SK-N-SH treated with all-trans-retinoic acid at 6 μM for 48 hours (cell line): Measurements from ENCODE around the gene TOMM7.

Source experiments
- ATAC-seq: fragments of 200-7000 bp; cut with Tn5 transposase; 3 replicates; pipeline ENCODE4 v1.9.1; 2020; ENCODE audit warnings: mild to moderate bottlenecking, moderate library complexity
- ARNTL ChIP-seq: fragments of 450-650 bp; formaldehyde crosslinking; IDR thresholded peaks from 2 replicates; pipeline ENCODE4 v1.5.0; 2020; ENCODE audit warnings: low read depth, mild to moderate bottlenecking, moderate library complexity, borderline replicate concordance
- BACH2 ChIP-seq: fragments of 250-450 bp; sonication (Bioruptor Pico); IDR thresholded peaks from 2 replicates; pipeline ENCODE4 v1.9.0; 2021; ENCODE audit warnings: mild to moderate bottlenecking, borderline replicate concordance
- CSDC2 ChIP-seq: fragments of 250-450 bp; sonication (Bioruptor Pico); IDR thresholded peaks from 2 replicates; pipeline ENCODE4 v1.5.0; 2020; ENCODE audit warnings: mild to moderate bottlenecking, moderate library complexity
- ESRRG ChIP-seq: fragments of 250-450 bp; sonication (Bioruptor Pico); IDR thresholded peaks from 2 replicates; pipeline ENCODE4 v1.6.1; 2021; ENCODE audit warnings: mild to moderate bottlenecking
- GLIS3 ChIP-seq: fragments of 250-450 bp; sonication (Bioruptor Pico); IDR thresholded peaks from 2 replicates; pipeline ENCODE4 v1.5.0; 2020; ENCODE audit warnings: mild to moderate bottlenecking, moderate library complexity
- ISL1 ChIP-seq: fragments of 250-450 bp; sonication (Bioruptor Pico); IDR thresholded peaks from 2 replicates; pipeline ENCODE4 v2.1.2; 2022; ENCODE audit warnings: mild to moderate bottlenecking, moderate library complexity
- PPARA ChIP-seq: fragments of 250-450 bp; sonication (Bioruptor Pico); IDR thresholded peaks from 2 replicates; pipeline ENCODE4 v1.5.0; 2020; ENCODE audit warnings: mild to moderate bottlenecking, borderline replicate concordance
- SNAI2 ChIP-seq: fragments of 250-450 bp; sonication (Bioruptor Pico); IDR thresholded peaks from 2 replicates; pipeline ENCODE4 v1.5.0; 2020; ENCODE audit warnings: mild to moderate bottlenecking, moderate library complexity
- TCF4 ChIP-seq: fragments of 250-450 bp; sonication (Bioruptor Pico); IDR thresholded peaks from 2 replicates; pipeline ENCODE4 v1.8.0; 2021; ENCODE audit warnings: mild to moderate bottlenecking, moderate library complexity, borderline replicate concordance
- TOX ChIP-seq: fragments of 250-450 bp; sonication (Bioruptor Pico); IDR thresholded peaks from 2 replicates; pipeline ENCODE4 v1.8.0; 2021; ENCODE audit warnings: mild to moderate bottlenecking, moderate library complexity, borderline replicate concordance
- ZC3H10 ChIP-seq: fragments of 250-450 bp; sonication (Bioruptor Pico); IDR thresholded peaks from 2 replicates; pipeline ENCODE4 v1.5.1; 2021; ENCODE audit warnings: mild to moderate bottlenecking, moderate library complexity
- ZFP3 ChIP-seq: fragments of 250-450 bp; sonication (Bioruptor Pico); IDR thresholded peaks from 2 replicates; pipeline ENCODE4 v1.5.0; 2020; ENCODE audit warnings: mild to moderate bottlenecking, moderate library complexity
- ZFP30 ChIP-seq: fragments of 450-650 bp; formaldehyde crosslinking; IDR thresholded peaks from 2 replicates; pipeline ENCODE4 v1.5.0; 2022; ENCODE audit warnings: mild to moderate bottlenecking, moderate library complexity
- ZNF70 ChIP-seq: fragments of 450-650 bp; formaldehyde crosslinking; IDR thresholded peaks from 2 replicates; pipeline ENCODE4 v1.5.0; 2020; ENCODE audit warnings: mild to moderate bottlenecking, moderate library complexity
- ZNF8 ChIP-seq: fragments of 450-650 bp; formaldehyde crosslinking; IDR thresholded peaks from 2 replicates; pipeline ENCODE4 v1.5.0; 2020; ENCODE audit warnings: mild to moderate bottlenecking, moderate library complexity
- TF ChIP-seq, protein P1 (sequence below): fragments of 250-450 bp; sonication (Bioruptor Pico); IDR thresholded peaks from 2 replicates; pipeline ENCODE4 v1.8.0; 2020; ENCODE audit warnings: mild to moderate bottlenecking, moderate library complexity, borderline replicate concordance
- TF ChIP-seq, protein P2 (sequence below): fragments of 250-450 bp; sonication (Bioruptor Pico); IDR thresholded peaks from 2 replicates; pipeline ENCODE4 v1.5.1; 2021; ENCODE audit warnings: mild to moderate bottlenecking, moderate library complexity
- TF ChIP-seq, protein P3 (sequence below): fragments of 250-450 bp; sonication (Bioruptor Pico); IDR thresholded peaks from 2 replicates; pipeline ENCODE4 v1.5.0; 2020; ENCODE audit warnings: mild to moderate bottlenecking, moderate library complexity
- TF ChIP-seq, protein P4 (sequence below): fragments of 250-450 bp; sonication (Bioruptor Pico); IDR thresholded peaks from 2 replicates; pipeline ENCODE4 v1.5.1; 2020; ENCODE audit warnings: low read depth, mild to moderate bottlenecking, moderate library complexity

The TOMM7 gene

DNA sequence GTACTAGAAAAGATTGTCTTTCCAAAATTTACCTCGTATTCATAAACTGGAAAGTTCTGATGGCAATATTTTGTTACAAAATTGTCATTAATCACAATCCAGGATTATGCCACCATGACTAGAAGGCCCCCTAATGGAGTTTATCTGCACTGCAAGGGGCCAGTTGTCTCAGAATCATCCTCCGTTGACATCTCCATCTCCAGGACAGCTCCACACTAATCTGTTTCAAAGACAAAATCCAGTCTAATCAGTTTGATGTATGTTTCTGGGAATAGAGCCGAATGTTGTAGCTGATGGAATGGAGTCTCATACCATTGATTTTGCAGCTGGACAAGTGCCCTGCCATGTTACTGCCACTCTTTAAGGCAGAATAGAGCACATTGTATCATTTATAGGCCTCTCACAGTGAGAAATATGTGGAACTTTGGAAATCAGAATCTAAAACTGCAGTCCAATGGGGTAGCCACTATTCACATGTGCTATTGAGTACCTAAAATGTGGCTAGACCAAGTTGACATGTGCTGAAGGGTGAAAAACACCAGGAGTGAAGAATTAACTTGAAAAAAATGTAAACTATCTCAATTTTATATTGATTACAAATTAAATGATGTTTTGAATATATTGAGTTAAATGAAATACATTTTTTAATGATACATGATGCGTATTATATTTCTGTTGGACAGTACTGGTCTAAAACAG lies 38.3 kb upstream of the TOMM7 start:
- TF ChIP-seq ISL1 (no peak), ZC3H10 (no peak), TCF4 (CRISPR knock-in tag) (no peak), ZFP30 (CRISPR knock-in tag) (no peak), PPARA (no peak), ZNF70 (CRISPR knock-in tag) (no peak), SNAI2 (CRISPR knock-in tag) (no peak), ZFP3 (CRISPR knock-in tag) (no peak)
- TF ChIP-seq, protein P1, sequence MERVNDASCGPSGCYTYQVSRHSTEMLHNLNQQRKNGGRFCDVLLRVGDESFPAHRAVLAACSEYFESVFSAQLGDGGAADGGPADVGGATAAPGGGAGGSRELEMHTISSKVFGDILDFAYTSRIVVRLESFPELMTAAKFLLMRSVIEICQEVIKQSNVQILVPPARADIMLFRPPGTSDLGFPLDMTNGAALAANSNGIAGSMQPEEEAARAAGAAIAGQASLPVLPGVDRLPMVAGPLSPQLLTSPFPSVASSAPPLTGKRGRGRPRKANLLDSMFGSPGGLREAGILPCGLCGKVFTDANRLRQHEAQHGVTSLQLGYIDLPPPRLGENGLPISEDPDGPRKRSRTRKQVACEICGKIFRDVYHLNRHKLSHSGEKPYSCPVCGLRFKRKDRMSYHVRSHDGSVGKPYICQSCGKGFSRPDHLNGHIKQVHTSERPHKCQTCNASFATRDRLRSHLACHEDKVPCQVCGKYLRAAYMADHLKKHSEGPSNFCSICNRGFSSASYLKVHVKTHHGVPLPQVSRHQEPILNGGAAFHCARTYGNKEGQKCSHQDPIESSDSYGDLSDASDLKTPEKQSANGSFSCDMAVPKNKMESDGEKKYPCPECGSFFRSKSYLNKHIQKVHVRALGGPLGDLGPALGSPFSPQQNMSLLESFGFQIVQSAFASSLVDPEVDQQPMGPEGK (CRISPR knock-in tag): no peak
- TF ChIP-seq, protein P2, sequence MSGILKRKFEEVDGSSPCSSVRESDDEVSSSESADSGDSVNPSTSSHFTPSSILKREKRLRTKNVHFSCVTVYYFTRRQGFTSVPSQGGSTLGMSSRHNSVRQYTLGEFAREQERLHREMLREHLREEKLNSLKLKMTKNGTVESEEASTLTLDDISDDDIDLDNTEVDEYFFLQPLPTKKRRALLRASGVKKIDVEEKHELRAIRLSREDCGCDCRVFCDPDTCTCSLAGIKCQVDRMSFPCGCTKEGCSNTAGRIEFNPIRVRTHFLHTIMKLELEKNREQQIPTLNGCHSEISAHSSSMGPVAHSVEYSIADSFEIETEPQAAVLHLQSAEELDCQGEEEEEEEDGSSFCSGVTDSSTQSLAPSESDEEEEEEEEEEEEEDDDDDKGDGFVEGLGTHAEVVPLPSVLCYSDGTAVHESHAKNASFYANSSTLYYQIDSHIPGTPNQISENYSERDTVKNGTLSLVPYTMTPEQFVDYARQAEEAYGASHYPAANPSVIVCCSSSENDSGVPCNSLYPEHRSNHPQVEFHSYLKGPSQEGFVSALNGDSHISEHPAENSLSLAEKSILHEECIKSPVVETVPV (CRISPR knock-in tag): no peak
- ATAC-seq: peak; percentile 35; the same call in 1 of the 3 replicates

DNA sequence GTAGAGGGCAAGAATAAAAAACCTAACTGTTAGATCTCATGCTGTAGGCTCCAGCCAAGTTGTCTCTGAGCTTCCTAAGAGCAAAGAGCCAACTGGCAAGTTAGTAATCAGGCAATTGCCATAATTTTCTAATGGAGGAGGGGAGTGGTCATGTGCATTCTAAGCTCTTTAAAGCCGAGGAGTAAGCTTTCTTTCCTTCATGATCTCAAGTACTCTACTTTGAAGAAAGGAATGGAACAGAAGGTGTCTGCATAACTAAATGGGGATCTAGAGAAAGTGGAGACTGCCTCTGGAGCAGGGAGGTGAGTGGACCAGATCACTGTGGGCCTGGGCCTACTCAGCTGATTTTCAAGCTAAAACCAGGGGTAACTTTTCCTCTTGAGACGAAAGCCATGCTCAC lies 37.7 kb upstream of the TOMM7 start:
- ATAC-seq: no peak
- TF ChIP-seq, protein P1 (CRISPR knock-in tag): no peak
- TF ChIP-seq ESRRG (CRISPR knock-in tag) (no peak), ZNF8 (CRISPR knock-in tag) (no peak), TOX (CRISPR knock-in tag) (no peak), ZNF70 (CRISPR knock-in tag) (no peak), SNAI2 (CRISPR knock-in tag) (no peak), GLIS3 (CRISPR knock-in tag) (no peak), ARNTL (CRISPR knock-in tag) (no peak), ZFP30 (CRISPR knock-in tag) (no peak), CSDC2 (CRISPR knock-in tag) (no peak), PPARA (no peak), BACH2 (no peak), TCF4 (CRISPR knock-in tag) (no peak)
- TF ChIP-seq, protein P2 (CRISPR knock-in tag): no peak
- TF ChIP-seq, protein P3, sequence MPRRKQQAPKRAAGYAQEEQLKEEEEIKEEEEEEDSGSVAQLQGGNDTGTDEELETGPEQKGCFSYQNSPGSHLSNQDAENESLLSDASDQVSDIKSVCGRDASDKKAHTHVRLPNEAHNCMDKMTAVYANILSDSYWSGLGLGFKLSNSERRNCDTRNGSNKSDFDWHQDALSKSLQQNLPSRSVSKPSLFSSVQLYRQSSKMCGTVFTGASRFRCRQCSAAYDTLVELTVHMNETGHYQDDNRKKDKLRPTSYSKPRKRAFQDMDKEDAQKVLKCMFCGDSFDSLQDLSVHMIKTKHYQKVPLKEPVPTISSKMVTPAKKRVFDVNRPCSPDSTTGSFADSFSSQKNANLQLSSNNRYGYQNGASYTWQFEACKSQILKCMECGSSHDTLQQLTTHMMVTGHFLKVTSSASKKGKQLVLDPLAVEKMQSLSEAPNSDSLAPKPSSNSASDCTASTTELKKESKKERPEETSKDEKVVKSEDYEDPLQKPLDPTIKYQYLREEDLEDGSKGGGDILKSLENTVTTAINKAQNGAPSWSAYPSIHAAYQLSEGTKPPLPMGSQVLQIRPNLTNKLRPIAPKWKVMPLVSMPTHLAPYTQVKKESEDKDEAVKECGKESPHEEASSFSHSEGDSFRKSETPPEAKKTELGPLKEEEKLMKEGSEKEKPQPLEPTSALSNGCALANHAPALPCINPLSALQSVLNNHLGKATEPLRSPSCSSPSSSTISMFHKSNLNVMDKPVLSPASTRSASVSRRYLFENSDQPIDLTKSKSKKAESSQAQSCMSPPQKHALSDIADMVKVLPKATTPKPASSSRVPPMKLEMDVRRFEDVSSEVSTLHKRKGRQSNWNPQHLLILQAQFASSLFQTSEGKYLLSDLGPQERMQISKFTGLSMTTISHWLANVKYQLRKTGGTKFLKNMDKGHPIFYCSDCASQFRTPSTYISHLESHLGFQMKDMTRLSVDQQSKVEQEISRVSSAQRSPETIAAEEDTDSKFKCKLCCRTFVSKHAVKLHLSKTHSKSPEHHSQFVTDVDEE: no peak
- TF ChIP-seq, protein P4, sequence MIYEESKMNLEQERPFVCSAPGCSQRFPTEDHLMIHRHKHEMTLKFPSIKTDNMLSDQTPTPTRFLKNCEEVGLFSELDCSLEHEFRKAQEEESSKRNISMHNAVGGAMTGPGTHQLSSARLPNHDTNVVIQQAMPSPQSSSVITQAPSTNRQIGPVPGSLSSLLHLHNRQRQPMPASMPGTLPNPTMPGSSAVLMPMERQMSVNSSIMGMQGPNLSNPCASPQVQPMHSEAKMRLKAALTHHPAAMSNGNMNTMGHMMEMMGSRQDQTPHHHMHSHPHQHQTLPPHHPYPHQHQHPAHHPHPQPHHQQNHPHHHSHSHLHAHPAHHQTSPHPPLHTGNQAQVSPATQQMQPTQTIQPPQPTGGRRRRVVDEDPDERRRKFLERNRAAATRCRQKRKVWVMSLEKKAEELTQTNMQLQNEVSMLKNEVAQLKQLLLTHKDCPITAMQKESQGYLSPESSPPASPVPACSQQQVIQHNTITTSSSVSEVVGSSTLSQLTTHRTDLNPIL: no peak
